HG03469 (cell line): Measurements from ENCODE around the gene KLF13.

Experiments
- ATAC-seq: cut with Tn5 transposase; IDR thresholded peaks from one replicate; pipeline ENCODE4 v1.9.1; 2021; ENCODE audit warnings: mild to moderate bottlenecking, moderate library complexity, moderate number of reproducible peaks; ENCODE audit not compliant: unreplicated experiment

Gene KLF13

DNA sequence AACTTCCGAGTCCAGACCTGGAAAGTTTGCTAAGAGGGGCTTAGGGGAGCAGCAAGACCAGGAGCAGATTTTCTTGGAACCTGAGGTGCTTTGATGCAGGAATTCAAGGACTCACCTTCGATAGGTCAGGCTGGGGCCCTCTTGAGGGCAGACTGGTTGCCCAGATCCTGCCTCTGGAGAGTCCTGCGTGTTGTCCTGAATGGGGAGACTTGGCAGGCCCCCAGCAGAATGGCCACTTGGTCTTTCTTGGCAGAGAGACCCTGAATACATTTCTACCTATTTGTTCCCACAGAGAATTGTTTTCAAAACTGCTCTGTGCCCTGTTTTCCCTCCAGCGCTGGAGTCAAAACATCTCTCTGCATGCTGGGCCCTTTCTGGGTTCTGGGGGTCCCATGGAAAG is 4.2 kb downstream of the KLF13 start:
- ATAC-seq, result no peak

- no peak for ATAC-seq
Measured at GRCh38 chr15:31331389-31331788, 4.8 kb downstream of the KLF13 start.

GRCh38 chr15:31332020-31332680 is 5.5 kb downstream of the KLF13 start:
- ATAC-seq, result no peak

- ATAC-seq, result no peak
Measured at GRCh38 chr15:31332681-31333071, 6.0 kb downstream of the KLF13 start.

- ATAC-seq, result no peak
Measured at GRCh38 chr15:31333119-31333518, 6.5 kb downstream of the KLF13 start.

- no peak for ATAC-seq
Measured at GRCh38 chr15:31333820-31334219, 7.2 kb downstream of the KLF13 start.

- no peak for ATAC-seq
Measured at GRCh38 chr15:31335989-31336592, 9.5 kb downstream of the KLF13 start.

DNA sequence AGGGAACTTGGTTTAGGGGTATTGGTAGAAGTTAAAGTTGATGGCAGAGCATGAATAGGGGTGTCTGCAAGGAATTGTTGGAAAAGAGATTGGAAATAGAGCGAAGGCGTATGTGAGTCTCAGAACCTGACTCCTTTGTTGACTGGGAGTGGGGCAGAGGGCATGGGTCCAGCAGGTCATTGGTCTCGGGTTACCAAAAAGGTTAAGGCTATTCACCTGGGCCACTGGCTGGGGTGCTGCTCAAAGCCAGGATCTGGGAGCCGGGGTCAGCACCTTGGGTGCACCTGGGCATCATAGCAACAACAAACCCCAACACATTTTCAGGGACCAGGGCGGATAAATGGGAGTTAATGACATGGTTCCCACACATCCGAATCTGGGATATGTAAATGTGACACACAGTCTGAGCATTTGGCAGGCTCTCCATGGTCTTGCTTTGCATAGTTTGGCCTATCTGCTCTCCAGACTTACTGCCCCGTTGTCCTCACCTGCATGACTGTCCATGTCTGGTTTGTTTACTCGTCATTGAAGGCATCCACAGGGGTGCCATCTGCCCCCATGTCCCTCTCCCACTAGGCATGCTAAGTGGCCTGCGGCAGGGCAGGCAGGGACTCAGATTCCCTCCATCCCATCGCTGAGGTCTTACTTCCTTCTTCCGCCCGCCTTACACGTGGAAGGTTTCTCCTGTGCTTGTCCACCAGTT is 10.1 kb downstream of the KLF13 start:
- no peak for ATAC-seq

- no peak for ATAC-seq
Measured at GRCh38 chr15:31337352-31338031, 10.9 kb downstream of the KLF13 start.

DNA sequence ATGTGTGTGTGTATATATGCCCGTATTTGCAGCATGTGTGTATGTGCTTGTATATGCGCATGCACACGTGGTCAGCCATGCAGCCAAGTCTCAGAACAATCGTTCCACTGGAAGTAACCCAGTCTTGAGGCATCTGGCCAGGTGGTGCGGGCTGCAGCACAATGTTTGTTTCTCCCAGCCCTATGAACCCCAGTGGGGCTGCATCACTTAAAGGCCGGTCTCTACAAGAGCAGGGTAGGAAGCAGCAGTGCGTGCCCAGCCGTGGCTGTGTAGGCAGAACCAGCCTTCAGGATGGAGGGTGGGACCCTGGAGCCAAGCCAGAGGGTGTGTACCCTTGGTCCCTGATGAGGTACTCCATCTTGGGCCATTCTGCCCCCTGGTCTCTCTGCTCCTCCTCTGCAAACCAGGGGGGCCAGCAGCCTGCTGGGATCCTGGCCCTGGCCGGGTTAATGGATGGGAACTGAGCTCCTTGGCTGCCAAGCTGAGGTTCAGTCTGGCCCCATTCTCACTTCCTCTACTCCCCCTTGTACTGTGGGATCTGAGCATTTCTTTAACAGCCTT is 11.8 kb downstream of the KLF13 start:
- no peak for ATAC-seq

DNA sequence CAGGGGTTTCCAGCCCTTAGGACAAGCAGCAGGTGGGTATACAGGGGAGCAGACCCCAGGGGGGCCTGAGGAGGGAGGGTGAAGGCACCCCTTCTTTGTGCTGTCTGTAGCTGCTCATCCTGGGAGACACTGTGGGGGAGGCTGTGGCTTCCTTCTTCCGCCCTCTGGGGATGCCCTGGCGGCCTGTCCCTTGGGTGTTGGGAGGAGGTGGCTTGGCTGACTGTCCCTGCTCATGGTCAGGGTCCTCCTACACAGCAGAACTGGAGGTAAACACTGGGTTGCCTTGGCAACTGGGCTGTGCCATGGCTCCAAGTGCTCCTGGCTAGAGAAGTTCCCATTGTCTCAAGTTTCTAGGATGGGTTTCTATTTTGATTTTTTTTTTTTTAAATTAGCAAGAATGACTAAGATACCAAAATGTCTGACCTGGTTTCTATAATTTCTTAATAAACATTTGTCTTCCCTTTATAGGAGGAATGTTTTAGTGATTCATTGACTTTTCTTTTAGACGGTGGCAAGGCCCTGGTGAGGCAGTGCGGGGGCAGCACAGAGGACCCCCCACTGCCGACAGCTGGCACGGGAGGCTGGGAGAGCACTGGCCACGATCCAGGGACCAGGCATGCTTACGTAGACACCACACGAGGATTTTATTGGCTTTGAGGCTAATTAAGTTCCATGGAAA is 12.4 kb downstream of the KLF13 start:
- ATAC-seq, result no peak

DNA sequence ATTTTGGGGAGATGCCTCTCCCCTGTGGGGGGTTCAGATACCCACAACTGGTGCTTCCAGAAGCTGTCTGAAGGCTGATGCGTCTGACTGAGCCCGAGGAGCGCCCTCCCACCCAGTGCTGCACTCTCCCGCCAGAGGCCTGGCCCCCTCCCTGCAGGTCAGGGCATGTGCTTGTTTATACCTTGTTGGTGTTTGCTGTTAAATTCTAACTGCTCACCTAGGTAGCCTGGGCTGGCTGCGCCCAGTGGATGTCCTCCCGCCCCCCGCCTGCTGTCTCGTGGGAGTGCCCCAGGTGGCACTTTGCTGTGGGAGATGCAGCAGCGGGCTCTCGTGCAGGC is 12.9 kb downstream of the KLF13 start:
- no peak for ATAC-seq

DNA sequence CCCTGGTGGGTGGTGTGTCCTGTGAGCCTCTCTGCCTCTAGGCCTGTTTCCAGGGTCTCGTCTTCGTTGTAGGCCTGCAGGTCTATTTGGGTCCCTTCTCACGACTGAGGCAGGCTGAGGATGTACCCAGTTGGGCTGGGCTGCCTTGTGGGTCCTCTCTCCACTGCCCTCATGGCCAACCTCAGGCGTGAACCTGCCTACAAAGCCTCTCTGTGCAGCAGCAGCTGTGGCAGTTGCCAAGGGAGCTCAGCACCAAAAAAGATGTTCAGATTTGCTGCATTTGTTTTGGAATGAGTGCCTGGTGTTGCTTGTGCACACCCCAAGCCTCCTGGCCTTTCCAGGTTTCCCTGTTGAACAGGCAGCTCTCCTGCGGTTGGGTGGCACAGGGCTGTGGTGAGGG is 13.4 kb downstream of the KLF13 start:
- ATAC-seq, result no peak

DNA sequence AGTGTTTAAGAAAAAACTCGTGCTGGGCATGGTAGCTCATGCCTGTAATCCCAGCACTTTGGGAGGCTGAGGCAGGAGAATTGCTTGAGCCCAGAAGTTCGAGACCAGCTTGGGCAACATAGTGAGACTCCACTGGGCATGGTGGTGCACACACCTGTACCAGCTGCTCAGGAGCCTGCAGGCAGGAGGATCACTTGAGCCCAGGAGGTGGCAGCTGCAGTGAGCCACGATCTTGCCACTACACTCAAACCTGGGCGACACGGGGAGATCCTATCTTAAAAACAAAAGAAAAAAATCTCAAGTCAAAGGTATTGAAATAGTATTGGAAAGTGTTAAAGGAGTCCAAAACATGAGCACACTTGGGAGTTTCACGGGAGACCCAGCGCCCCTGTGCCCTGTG is 14.0 kb downstream of the KLF13 start:
- no peak for ATAC-seq

- no peak for ATAC-seq
Measured at GRCh38 chr15:31341071-31341470, 14.4 kb downstream of the KLF13 start.

GRCh38 chr15:31341496-31342195 is 15.0 kb downstream of the KLF13 start:
- ATAC-seq, result no peak

DNA sequence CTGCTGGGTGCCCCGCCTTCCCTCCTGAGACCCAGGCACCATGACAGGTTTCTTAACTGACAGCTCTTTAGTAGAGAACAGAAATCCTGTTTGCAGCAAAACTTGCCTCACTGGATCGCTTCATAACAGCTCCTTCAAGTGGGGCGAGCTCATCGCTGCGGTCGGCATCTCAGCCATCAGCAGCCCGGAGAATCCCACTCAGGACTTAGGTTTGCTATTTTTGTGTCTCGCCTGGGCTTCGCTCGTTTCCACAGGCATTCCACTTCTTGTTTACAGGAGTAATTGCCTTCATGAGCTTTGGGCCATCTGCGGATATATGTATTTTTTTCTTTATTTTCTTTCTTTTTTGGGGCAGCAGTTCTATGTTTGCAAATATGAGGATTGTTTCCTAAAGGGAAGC is 15.7 kb downstream of the KLF13 start:
- ATAC-seq, result no peak

DNA sequence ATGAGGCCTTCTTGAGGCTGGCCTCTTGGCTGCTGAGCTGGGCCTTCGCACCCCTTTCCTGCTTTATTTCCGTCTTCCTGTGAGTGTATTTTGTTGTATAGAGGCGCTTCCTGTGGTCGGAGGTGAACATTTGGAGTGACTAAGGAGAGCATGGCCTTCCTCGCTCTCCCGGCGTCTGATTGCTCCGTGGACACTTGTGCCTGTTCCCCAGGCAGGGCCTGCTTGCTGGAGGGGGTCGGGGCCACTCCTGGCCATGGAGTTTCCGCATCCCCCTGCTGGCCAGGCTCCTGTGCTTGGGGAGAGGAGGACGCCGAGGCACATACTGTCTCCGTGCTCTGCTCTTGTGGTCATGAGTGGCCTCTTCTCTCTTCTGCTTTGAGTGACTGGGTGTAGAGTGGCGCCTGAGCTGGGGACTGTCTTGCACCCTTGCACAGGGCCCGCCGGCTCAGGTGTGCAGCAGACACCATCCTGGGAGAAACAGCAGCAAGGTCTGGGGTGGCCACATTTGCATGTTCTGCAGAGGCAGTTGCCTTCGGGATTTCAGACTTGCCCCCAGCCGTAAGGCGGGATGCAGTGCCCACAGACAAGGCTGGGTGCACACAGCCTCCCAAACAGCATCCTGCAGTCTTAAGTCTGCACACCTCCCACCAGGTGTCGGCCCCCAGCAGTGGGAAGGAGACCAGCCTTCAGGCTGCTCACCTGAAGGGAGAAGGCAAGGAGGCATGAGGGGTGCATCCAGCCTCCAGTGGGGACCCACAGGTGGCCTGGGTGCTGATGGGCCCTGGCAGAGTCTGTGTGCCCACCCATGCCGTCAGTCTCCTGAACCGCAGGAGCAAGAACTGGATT is 16.4 kb downstream of the KLF13 start:
- ATAC-seq, result no peak

DNA sequence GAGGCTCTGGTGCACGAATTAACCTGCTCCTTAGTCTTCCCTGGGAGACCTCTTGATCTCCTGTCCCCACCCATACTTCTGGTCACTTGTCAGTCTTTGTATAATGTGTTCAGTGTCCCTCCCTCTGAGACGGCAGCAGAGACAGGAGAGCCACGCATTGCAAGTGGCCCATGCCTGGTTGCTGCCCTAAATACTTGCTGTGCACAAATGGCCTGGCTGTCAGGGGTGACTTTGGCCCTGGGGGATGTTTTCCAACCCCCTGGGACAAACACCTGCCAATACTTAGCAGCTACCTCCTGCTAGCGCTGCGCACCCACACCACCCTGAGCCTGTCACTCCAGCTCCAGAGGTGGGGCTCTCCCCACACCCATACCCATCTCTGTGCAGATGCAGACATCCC is 17.2 kb downstream of the KLF13 start:
- ATAC-seq, result no peak

DNA sequence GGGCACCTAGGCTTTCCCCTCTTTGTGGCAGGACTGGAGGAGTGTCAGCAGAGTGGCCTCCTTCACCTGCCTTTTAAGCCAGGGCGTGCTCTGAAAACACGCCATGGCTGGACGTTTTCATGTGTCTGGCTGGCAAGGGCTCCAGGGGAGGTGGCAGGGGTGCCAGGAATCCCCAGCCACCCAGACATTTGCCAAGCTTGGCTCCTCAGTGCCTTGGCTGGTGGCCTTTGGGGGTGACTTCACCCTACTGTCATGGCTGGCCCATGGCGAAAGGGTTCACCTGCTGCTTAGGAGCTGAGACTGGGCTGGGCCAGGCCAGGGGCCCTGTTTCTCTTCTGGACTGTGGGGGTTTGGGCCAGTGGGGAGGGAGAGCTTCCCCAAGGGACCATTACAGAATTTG is 17.6 kb downstream of the KLF13 start:
- ATAC-seq, result no peak
